K562 (cell line): ENCODE measurements around the gene TRIM65. TPM values are rescaled to one million over a fixed set of nuclear protein-coding genes. Genes with fewer than 3 reads are reported as not detected.

Source experiments
- ATAC-seq: fragments of 200-7000 bp; cut with Tn5 transposase; 3 replicates; pipeline ENCODE4 v1.9.1; 2020; ENCODE audit warnings: moderate library complexity
- BruUV-seq: library from RNA; stranded (reverse); fragments of 400-500 nt; replicated peaks from 2 replicates; lab custom pipeline; 2021; lab: Mats Ljungman, UMichigan
- CTCF ChIA-PET: fragments of 300-600 bp; formaldehyde crosslinking; extraction: SDS; loops from one replicate; lab custom pipeline; 2021; ENCODE audit warnings: low intra/inter-chr PET ratio; lab: Yijun Ruan, JAX
- POLR2A ChIA-PET: fragments of 300-600, 350-650 bp; sonication (Branson Sonifier 250); formaldehyde crosslinking; extraction: SDS; loops from one replicate; lab custom pipeline; 2021; ENCODE audit warnings: antibody characterized with exemption, inconsistent platforms; lab: Yijun Ruan, JAX
- DNase-seq, 4 experiments: peaks; one replicate each; pipeline versions ENCODE4 v3.0.0 to v3.0.0-alpha.2; 2011 to 2018; ENCODE audit warnings: low spot score in 3 of 4, mixed read lengths in 3 of 4; ENCODE audit errors: extremely low read depth in 1 of 4
- FAIRE-seq: peaks from 2 replicates; lab custom pipeline; 2011; peaks lifted over from hg19 to GRCh38; lab: Jason Lieb, UNC
- H2AFZ ChIP-seq: 2 replicates; pipeline ENCODE4 v1.6.0; 2011; ENCODE audit warnings: low read depth, low read length, control low read depth, inconsistent platforms
- H3K27ac ChIP-seq: fragments of 200-600 bp; 3 replicates; pipeline ENCODE4 v1.8.0; 2011; ENCODE audit warnings: low read depth, mild to moderate bottlenecking, control low read depth, inconsistent platforms, low read length, moderate library complexity, mixed read lengths; ENCODE audit errors: extremely low read depth
- H3K27me3 ChIP-seq, 2 experiments: fragments of 300-600 bp in 1 of 2; 2 replicates in 1 of 2; 3 replicates in 1 of 2; pipeline versions ENCODE4 v1.6.0 to v1.8.0; 2011; ENCODE audit warnings: inconsistent platforms in 2 of 2, low read length in 2 of 2, mild to moderate bottlenecking in 1 of 2, mixed read lengths in 1 of 2, moderate library complexity in 1 of 2; ENCODE audit not compliant: control insufficient read depth in 2 of 2, insufficient read depth in 2 of 2
- H3K36me3 ChIP-seq: fragments of 300-600 bp; 3 replicates; pipeline ENCODE4 v1.8.0; 2011; ENCODE audit warnings: mild to moderate bottlenecking, low read length, inconsistent platforms; ENCODE audit not compliant: control insufficient read depth, insufficient read depth
- H3K4me1 ChIP-seq, 2 experiments: fragments of 200-600 bp in 1 of 2; replicated peaks in 1 of 2; 2 replicates in 1 of 2; 3 replicates in 1 of 2; pipeline versions ENCODE4 v1.5.1 to v1.8.0; 2011; ENCODE audit warnings: inconsistent platforms in 2 of 2, low read length in 2 of 2, mild to moderate bottlenecking in 1 of 2, mixed read lengths in 1 of 2, moderate library complexity in 1 of 2; ENCODE audit not compliant: control insufficient read depth in 2 of 2, insufficient read depth in 2 of 2
- H3K4me2 ChIP-seq: 2 replicates; pipeline ENCODE4 v1.6.1; 2011; ENCODE audit warnings: low read length, control low read depth, inconsistent platforms, mixed read lengths; ENCODE audit not compliant: insufficient read depth
- H3K4me3 ChIP-seq: fragments of 200-600 bp; sonication (generic), shearing (Covaris generic); 2 replicates; pipeline ENCODE4 v1.5.1; 2016; ENCODE audit warnings: control low read depth, inconsistent platforms
- H3K79me2 ChIP-seq: fragments of 200-600 bp; 3 replicates; pipeline ENCODE4 v1.8.0; 2011; ENCODE audit warnings: low read length, inconsistent platforms; ENCODE audit not compliant: control insufficient read depth, insufficient read depth
- H3K9ac ChIP-seq, 2 experiments: 2 replicates each; pipeline versions ENCODE4 v1.6.0 to v1.6.1; 2011; ENCODE audit warnings: low read depth in 2 of 2, low read length in 2 of 2, control low read depth in 1 of 2, inconsistent platforms in 1 of 2, mild to moderate bottlenecking in 1 of 2, mixed read lengths in 1 of 2; ENCODE audit not compliant: insufficient read depth in 1 of 2
- H3K9me1 ChIP-seq: one replicate; pipeline ENCODE4 v1.6.0; 2011; ENCODE audit warnings: inconsistent platforms, mild to moderate bottlenecking, low read length, moderate library complexity; ENCODE audit not compliant: control insufficient read depth, insufficient read depth
- H3K9me3 ChIP-seq: replicated peaks from 2 replicates; pipeline ENCODE4 v1.5.1; 2011; ENCODE audit warnings: low read depth, low read length, inconsistent platforms; ENCODE audit not compliant: control insufficient read depth, insufficient read depth
- H4K20me1 ChIP-seq: replicated peaks from 2 replicates; pipeline ENCODE4 v1.6.1; 2011; ENCODE audit warnings: low read length, inconsistent platforms, mixed read lengths; ENCODE audit not compliant: control insufficient read depth, insufficient read depth
- RBFOX2 ChIP-seq: fragments of 200-400 bp; formaldehyde crosslinking; IDR thresholded peaks from 2 replicates; pipeline ENCODE4 v1.6.1; 2017; ENCODE audit warnings: low read depth, mild to moderate bottlenecking, low read length, moderate library complexity
- ZBTB33 ChIP-seq: sonication (generic); formaldehyde crosslinking; IDR thresholded peaks from 2 replicates; pipeline ENCODE4 v1.8.1; 2023; ENCODE audit warnings: mild to moderate bottlenecking, missing genetic modification reagents
- WGBS: fragments of 100-300 bp; shearing (Covaris generic); methylation state at CpG from one replicate; pipeline ENCODE4 v1.1.6; 2016; ENCODE audit warnings: low coverage, mixed read lengths; ENCODE audit not compliant: insufficient coverage; ENCODE audit errors: missing lambda C conversion rate; 5-methylcytosine and 5-hydroxymethylcytosine counted together
- in situ Hi-C: fragments of 300-500 bp; cut with MboI; formaldehyde crosslinking; loops from 4 replicates; pipeline ENCODE4 v1.15.0; 2018; ENCODE audit warnings: inconsistent platforms, mixed read lengths
- intact Hi-C: fragments of 100-400 bp; cut with micrococcal nuclease; formaldehyde crosslinking; loops from 2 replicates; pipeline ENCODE4 v1.14.2; 2022
- polyA plus RNA-seq, 8 experiments: library from polyadenylated mRNA; depleted of rRNA in 4 of 8; stranded (reverse) in 5 of 8; unstranded in 3 of 8; fragments of >200 nt; fragmentation: Nextera tagmentation in 2 of 8; fragmentation: Illumina TruSeq in 1 of 8; extraction: Ambion mirVana in 2 of 8; extraction: Trizol in 1 of 8; gene quantifications; 2 replicates each; pipeline versions ENCODE4 v1.2.1 to v1.2.3, GENCODE V29; 2011 to 2014; ENCODE audit warnings: inconsistent platforms in 1 of 8, missing spikeins in 1 of 8
- total RNA-seq, 7 experiments: library from RNA; depleted of rRNA in 6 of 7; stranded (reverse); fragments of >200 nt in 6 of 7; fragmentation: Illumina TruSeq in 2 of 7; extraction: Trizol in 2 of 7; gene quantifications; 2 replicates each; pipeline versions ENCODE4 v1.2.1 to v1.2.3, GENCODE V29; 2011 to 2021; ENCODE audit warnings: low replicate concordance in 1 of 7
- TF ChIP-seq, protein P1 (sequence below): fragments of 250-450 bp; sonication (Bioruptor Pico); IDR thresholded peaks from 2 replicates; pipeline ENCODE4 v1.4.0; 2020; ENCODE audit warnings: mild to moderate bottlenecking, moderate library complexity

TRIM65 gene
- total and polyA plus RNA-seq, 9 of the 15 experiments (the other 6 are each of a cell fraction or from before 2014, with no cell fraction given), result 2.8 to 45.7 (median 22.9) TPM

- ChIA-PET POLR2A (interaction anchor here (1.5 to 15.9 kb wide), 3 partner anchors 14 to 111 kb away, joined by 3 to 169 read pairs (median 3); partner anchors contain the start of gene TRIM47), CTCF (no interaction called here)
- in situ Hi-C loops (no loop called here), intact Hi-C loops (no loop called here)
- Histone ChIP-seq H3K9me1 (peaks cover 4% of the 10 kb centered on the region), H3K4me1 (peaks cover 10 to 59% of the 10 kb centered on the region in 2 experiments; a peak in 4 of 5 replicates), H3K27ac (no peak overlapping the region), H3K36me3 (peaks cover 34% of the 10 kb centered on the region; the same call in 1 of the 3 replicates), H4K20me1 (no peaks in the 10 kb centered on the region), H3K4me2 (no peak overlapping the region), H2AFZ (no peak overlapping the region), H3K9ac (peak overlapping the region in 1 of 2 experiments; percentile 77; a peak in 2 of 4 replicates), H3K4me3 (no peak overlapping the region), H3K79me2 (peaks cover 24% of the 10 kb centered on the region), H3K9me3 (no peaks in the 10 kb centered on the region), H3K27me3 (no peaks in the 10 kb centered on the region)
- FAIRE-seq, result no peak
- WGBS, result 91% methylated on average over 21 of the region's 31 CpGs
- BruUV-seq, result no TSS peak
- TF ChIP-seq ZBTB33 (CRISPR knock-in tag), result peak; percentile 87
- 0 out of 2 replicates have a peak, but pooled peaks have one; percentile 25 for TF ChIP-seq RBFOX2
- TF ChIP-seq, protein P1, sequence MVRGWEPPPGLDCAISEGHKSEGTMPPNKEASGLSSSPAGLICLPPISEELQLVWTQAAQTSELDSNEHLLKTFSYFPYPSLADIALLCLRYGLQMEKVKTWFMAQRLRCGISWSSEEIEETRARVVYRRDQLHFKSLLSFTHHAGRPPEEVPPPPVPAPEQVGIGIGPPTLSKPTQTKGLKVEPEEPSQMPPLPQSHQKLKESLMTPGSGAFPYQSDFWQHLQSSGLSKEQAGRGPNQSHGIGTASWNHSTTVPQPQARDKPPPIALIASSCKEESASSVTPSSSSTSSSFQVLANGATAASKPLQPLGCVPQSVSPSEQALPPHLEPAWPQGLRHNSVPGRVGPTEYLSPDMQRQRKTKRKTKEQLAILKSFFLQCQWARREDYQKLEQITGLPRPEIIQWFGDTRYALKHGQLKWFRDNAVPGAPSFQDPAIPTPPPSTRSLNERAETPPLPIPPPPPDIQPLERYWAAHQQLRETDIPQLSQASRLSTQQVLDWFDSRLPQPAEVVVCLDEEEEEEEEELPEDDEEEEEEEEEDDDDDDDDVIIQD (CRISPR knock-in tag), result no peak
- ATAC-seq, result no peak
- DNase-seq, result no peak
Observed at GRCh38 chr17:75891022-75891604, 5.6 kb downstream of the TRIM65 start.
